Glutamatergic neuron (in vitro differentiated cells): ENCODE results near the gene GNAS. TPM values are rescaled to one million over a fixed set of nuclear protein-coding genes. Genes with fewer than 3 reads are reported as not detected.

Source experiments
- DNase-seq: peaks from one replicate; pipeline ENCODE4 v3.0.0; 2022
- H3K27ac Mint-ChIP-seq: one replicate; pipeline ENCODE4 v1.8.0; 2020; ENCODE audit warnings: mild to moderate bottlenecking, mixed read lengths, inconsistent platforms; ENCODE audit not compliant: unreplicated experiment
- H3K27me3 Mint-ChIP-seq: one replicate; pipeline ENCODE4 v1.8.0; 2020; ENCODE audit warnings: mild to moderate bottlenecking, moderate library complexity, mixed read lengths, inconsistent platforms; ENCODE audit not compliant: unreplicated experiment
- H3K36me3 Mint-ChIP-seq: one replicate; pipeline ENCODE4 v1.8.0; 2020; ENCODE audit warnings: mild to moderate bottlenecking, mixed read lengths, inconsistent platforms; ENCODE audit not compliant: unreplicated experiment
- H3K4me1 Mint-ChIP-seq: one replicate; pipeline ENCODE4 v1.8.0; 2020; ENCODE audit warnings: mild to moderate bottlenecking, low read depth, mixed read lengths, inconsistent platforms; ENCODE audit not compliant: unreplicated experiment
- H3K4me3 Mint-ChIP-seq: one replicate; pipeline ENCODE4 v1.8.0; 2020; ENCODE audit warnings: mild to moderate bottlenecking, mixed read lengths, inconsistent platforms; ENCODE audit not compliant: unreplicated experiment
- H3K9me3 Mint-ChIP-seq: one replicate; pipeline ENCODE4 v1.8.0; 2020; ENCODE audit warnings: mild to moderate bottlenecking, moderate library complexity, mixed read lengths, inconsistent platforms; ENCODE audit not compliant: unreplicated experiment
- CTCF ChIP-seq: fragments of 200-600 bp; sonication (generic); IDR thresholded peaks from one replicate; pipeline ENCODE4 v1.5.0; 2021; ENCODE audit not compliant: partially characterized antibody, unreplicated experiment
- total RNA-seq: library from RNA; stranded (reverse); fragmentation: NEBNext Ultra II Directional; extraction: Animal tissue kit (Norgen Biotek cat#: 25700); gene quantifications from one replicate; pipeline ENCODE4 v1.2.1, GENCODE V29; 2021; ENCODE audit not compliant: unreplicated experiment

The GNAS gene
- total RNA-seq, 1 donor from 2014 or later = 1,989 TPM

- H3K27me3 Mint-ChIP-seq = no peaks in the 10 kb centered on the region
- H3K9me3 Mint-ChIP-seq = peaks cover 6% of the 10 kb centered on the region
- peaks cover 4% of the 10 kb centered on the region for H3K36me3 Mint-ChIP-seq
- peaks cover 2% of the 10 kb centered on the region for H3K4me1 Mint-ChIP-seq
- no peak for TF ChIP-seq CTCF
- H3K27ac Mint-ChIP-seq = no peak overlapping the region
- DNase-seq = no peak
- no peak overlapping the region for H3K4me3 Mint-ChIP-seq
These were observed 69.5 kb downstream of the GNAS start for GRCh38 chr20:58922036-58922435.

- Mint-ChIP-seq H3K36me3 (peaks cover 4% of the 10 kb centered on the region), H3K4me3 (no peak overlapping the region), H3K4me1 (peaks cover 2% of the 10 kb centered on the region), H3K27me3 (no peaks in the 10 kb centered on the region), H3K27ac (no peak overlapping the region), H3K9me3 (peaks cover 7% of the 10 kb centered on the region)
- no peak for DNase-seq
- no peak for TF ChIP-seq CTCF
These were observed 70.7 kb downstream of the GNAS start for GRCh38 chr20:58923117-58923712.

GRCh38 chr20:58926802-58927489 lies 74.4 kb downstream of the GNAS start:
- H3K27me3 Mint-ChIP-seq = no peaks in the 10 kb centered on the region
- H3K4me3 Mint-ChIP-seq = no peak overlapping the region

GRCh38 chr20:58927490-58928061 lies 75.1 kb downstream of the GNAS start:
- H3K4me1 Mint-ChIP-seq = no peaks in the 10 kb centered on the region
- H3K9me3 Mint-ChIP-seq = peaks cover 4% of the 10 kb centered on the region
- no peak overlapping the region for H3K27ac Mint-ChIP-seq
- no peaks in the 10 kb centered on the region for H3K36me3 Mint-ChIP-seq
- no peaks in the 10 kb centered on the region for H3K27me3 Mint-ChIP-seq
- H3K4me3 Mint-ChIP-seq = no peak overlapping the region
- no peak for DNase-seq
- TF ChIP-seq CTCF = no peak

More at GRCh38 chr20:58926802-58927489, 74.4 kb downstream of the GNAS start:
- H3K9me3 Mint-ChIP-seq = peaks cover 4% of the 10 kb centered on the region
- no peaks in the 10 kb centered on the region for H3K36me3 Mint-ChIP-seq
- no peak overlapping the region for H3K27ac Mint-ChIP-seq
- DNase-seq = no peak
- TF ChIP-seq CTCF = no peak
- no peaks in the 10 kb centered on the region for H3K4me1 Mint-ChIP-seq

GRCh38 chr20:58930496-58930895 lies 78.0 kb downstream of the GNAS start:
- H3K4me3 Mint-ChIP-seq = no peak overlapping the region
- H3K27me3 Mint-ChIP-seq = no peaks in the 10 kb centered on the region

More at GRCh38 chr20:58930496-58930895, 78.0 kb downstream of the GNAS start:
- peaks cover 3% of the 10 kb centered on the region for H3K9me3 Mint-ChIP-seq
- no peaks in the 10 kb centered on the region for H3K4me1 Mint-ChIP-seq
- H3K36me3 Mint-ChIP-seq = no peaks in the 10 kb centered on the region
- no peak for DNase-seq
- no peak for TF ChIP-seq CTCF
- H3K27ac Mint-ChIP-seq = no peak overlapping the region
